Upper lobe of left lung (tissue), 6 donors: Measurements from ENCODE around the gene PDIA6. TPM values are rescaled to one million over a fixed set of nuclear protein-coding genes. Genes with fewer than 3 reads are reported as not detected.

ENCODE experiments used
- ATAC-seq, 2 donors: fragments of 200-7000 bp; cut with Tn5 transposase; one replicate each; pipeline ENCODE4 v1.9.1; 2022; ENCODE audit warnings: mild to moderate bottlenecking in 2 of 2, moderate library complexity in 2 of 2; ENCODE audit not compliant: low FRiP score in 2 of 2
- DNase-seq, 2 donors: peaks; one replicate each; pipeline ENCODE4 v3.0.0-alpha.2; 2019 to 2020
- H3K27ac ChIP-seq, 4 donors: fragments of 200-600 bp; sonication (generic); one replicate each; pipeline ENCODE4 v1.5.1; 2016 to 2019
- H3K27me3 ChIP-seq, 4 donors: fragments of 200-600 bp; sonication (generic); one replicate each; pipeline ENCODE4 v1.5.1; 2017 to 2019
- H3K36me3 ChIP-seq, 4 donors: fragments of 200-600 bp; sonication (generic); one replicate each; pipeline ENCODE4 v1.5.1; 2016 to 2019
- H3K4me1 ChIP-seq, 4 donors: fragments of 200-600 bp; sonication (generic); one replicate each; pipeline ENCODE4 v1.5.1; 2018 to 2019
- H3K4me3 ChIP-seq, 4 donors: fragments of 200-600 bp; sonication (generic); one replicate each; pipeline ENCODE4 v1.5.1; 2017 to 2019; ENCODE audit warnings: mild to moderate bottlenecking in 2 of 4, moderate library complexity in 1 of 4
- H3K9me3 ChIP-seq, 4 donors: fragments of 200-600 bp; sonication (generic); one replicate each; pipeline ENCODE4 v1.5.1; 2018 to 2019
- EP300 ChIP-seq, 4 donors: sonication (generic); formaldehyde crosslinking; IDR thresholded peaks; one replicate each; pipeline ENCODE4 v1.5.1; 2017; ENCODE audit warnings: antibody characterized with exemption in 4 of 4, control low read depth in 2 of 4
- POLR2A ChIP-seq, 4 donors: fragments of 450-650 bp; IDR thresholded peaks; one replicate each; pipeline ENCODE4 v1.5.1; 2016 to 2017; ENCODE audit warnings: antibody characterized with exemption in 4 of 4, mild to moderate bottlenecking in 2 of 4
- POLR2AphosphoS5 ChIP-seq, 2 donors: sonication (generic); formaldehyde crosslinking; IDR thresholded peaks; one replicate each; pipeline ENCODE4 v1.5.1; 2017; ENCODE audit warnings: antibody characterized with exemption in 2 of 2
- WGBS, 2 donors: methylation state at CpG; one replicate each; pipeline ENCODE4 v1.1.5; 2017 to 2018; 5-methylcytosine and 5-hydroxymethylcytosine counted together
- total RNA-seq, 6 donors: library from RNA; depleted of rRNA in 4 of 6; stranded (reverse); fragments of >200 nt in 4 of 6; gene quantifications; one replicate each; pipeline versions ENCODE4 v1.1.0 to v1.2.1, GENCODE V29; 2016 to 2021
- TF ChIP-seq, protein P1 (sequence below), 6 experiments: fragments of 450-650 bp in 4 of 6; fragments of 200-600 bp in 2 of 6; sonication (generic) in 2 of 6; IDR thresholded peaks; one replicate each; pipeline ENCODE4 v1.5.1; 2016 to 2019; ENCODE audit warnings: antibody characterized with exemption in 6 of 6
- donor health status: DM: no; HTN: no; CAD: no; lungs with moderate emphysema.
- donor health status: DM: no; HTN: yes; CAD: no; lungs with severe emphysema.

Gene PDIA6
- total RNA-seq, 6 donors from 2014 or later = 32.5 to 209 (median 122) TPM

DNA sequence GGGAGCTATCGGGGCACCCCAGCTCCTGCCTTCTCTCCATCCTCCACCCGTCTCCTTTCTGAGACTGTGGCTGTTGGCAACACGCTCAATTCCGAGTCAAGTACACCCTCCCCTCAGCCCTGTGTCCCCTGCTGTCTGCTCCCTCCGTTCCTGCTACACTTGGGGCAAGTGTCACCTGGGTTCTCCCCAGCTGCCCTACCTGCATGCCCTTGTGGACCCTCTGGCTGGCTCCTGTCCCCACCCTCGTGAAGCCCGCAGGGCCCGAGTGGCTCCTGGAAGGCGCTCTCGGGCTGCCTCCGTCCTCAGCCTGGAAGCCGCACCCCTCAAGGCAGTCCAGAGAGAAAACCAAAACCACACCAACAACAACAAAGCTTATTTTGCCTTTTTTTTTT, 33.9 kb downstream of the PDIA6 start:
- WGBS, 2 donors = 94 to 96% methylated on average over 12 of the region's 12 CpGs
- ATAC-seq (no peak), DNase-seq (peak in 1 of 2 donors; percentile 54)
- H3K4me3 ChIP-seq = no peak overlapping the region
- no peaks in the 10 kb centered on the region for H3K27me3 ChIP-seq
- peaks cover 5 to 21% (median 14%) of the 10 kb centered on the region in 4 donors for H3K4me1 ChIP-seq
- H3K9me3 ChIP-seq = no peaks in the 10 kb centered on the region
- H3K36me3 ChIP-seq = peaks cover 12 to 60% (median 46%) of the 10 kb centered on the region in 4 donors
- H3K27ac ChIP-seq = no peak overlapping the region
- TF ChIP-seq POLR2A (IDR thresholded peaks at IDR 0.05) (no peak), EP300 (IDR thresholded peaks at IDR 0.05) (no peak), POLR2AphosphoS5 (IDR thresholded peaks at IDR 0.05) (no peak)
- TF ChIP-seq, protein P1, sequence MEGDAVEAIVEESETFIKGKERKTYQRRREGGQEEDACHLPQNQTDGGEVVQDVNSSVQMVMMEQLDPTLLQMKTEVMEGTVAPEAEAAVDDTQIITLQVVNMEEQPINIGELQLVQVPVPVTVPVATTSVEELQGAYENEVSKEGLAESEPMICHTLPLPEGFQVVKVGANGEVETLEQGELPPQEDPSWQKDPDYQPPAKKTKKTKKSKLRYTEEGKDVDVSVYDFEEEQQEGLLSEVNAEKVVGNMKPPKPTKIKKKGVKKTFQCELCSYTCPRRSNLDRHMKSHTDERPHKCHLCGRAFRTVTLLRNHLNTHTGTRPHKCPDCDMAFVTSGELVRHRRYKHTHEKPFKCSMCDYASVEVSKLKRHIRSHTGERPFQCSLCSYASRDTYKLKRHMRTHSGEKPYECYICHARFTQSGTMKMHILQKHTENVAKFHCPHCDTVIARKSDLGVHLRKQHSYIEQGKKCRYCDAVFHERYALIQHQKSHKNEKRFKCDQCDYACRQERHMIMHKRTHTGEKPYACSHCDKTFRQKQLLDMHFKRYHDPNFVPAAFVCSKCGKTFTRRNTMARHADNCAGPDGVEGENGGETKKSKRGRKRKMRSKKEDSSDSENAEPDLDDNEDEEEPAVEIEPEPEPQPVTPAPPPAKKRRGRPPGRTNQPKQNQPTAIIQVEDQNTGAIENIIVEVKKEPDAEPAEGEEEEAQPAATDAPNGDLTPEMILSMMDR (IDR thresholded peaks at IDR 0.05) = no peak

DNA sequence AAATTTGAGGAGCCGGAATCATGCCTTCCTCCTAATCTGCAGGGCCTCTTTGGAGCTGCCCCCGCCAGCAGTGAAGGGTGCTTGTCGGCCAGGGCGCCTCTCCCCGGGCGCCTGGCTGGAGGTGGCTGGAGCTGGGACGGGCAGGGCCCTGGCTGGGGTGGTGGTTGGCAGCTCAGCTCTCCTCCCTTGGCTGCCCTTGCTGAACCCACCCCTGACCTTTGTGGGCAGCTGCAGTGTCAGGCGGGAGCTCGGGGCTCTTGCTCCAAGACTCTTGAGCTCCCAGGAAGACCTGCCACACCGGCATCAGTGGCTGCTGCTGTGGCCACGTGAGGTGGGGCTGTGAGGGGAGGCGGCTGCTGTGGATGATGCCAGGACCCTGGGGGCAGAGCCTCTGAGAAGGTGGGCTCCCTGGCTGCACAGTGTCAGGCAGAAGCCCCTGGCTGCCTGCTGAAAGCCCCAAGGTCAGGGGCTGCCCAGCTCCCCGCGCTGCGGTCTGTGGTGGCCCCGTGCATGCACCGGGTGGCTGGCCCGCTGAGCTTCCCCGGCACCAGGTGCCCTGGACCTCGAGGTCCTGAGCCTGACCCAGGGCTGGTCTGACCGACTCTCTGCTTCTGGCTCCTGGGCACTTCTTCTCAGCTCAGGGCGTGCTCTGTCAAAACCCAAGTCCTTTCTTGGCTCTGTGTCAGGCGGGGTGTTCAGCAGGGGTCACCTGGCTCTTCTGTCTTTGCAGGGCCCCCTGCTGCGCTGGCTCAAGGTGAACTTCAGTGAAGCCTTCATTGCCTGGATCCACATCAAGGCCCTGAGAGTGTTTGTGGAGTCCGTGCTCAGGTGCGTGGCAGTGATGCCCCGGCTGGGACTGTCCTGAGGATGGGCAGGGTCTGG, 34.5 kb downstream of the PDIA6 start:
- ATAC-seq (no peak), DNase-seq (no peak)
- TF ChIP-seq POLR2A (IDR thresholded peaks at IDR 0.05) (no peak), POLR2AphosphoS5 (IDR thresholded peaks at IDR 0.05) (no peak), EP300 (IDR thresholded peaks at IDR 0.05) (no peak)
- TF ChIP-seq, protein P1 (IDR thresholded peaks at IDR 0.05) = no peak
- no peaks in the 10 kb centered on the region for H3K27me3 ChIP-seq
- no peak overlapping the region for H3K27ac ChIP-seq
- no peaks in the 10 kb centered on the region for H3K9me3 ChIP-seq
- peaks cover 5 to 21% (median 14%) of the 10 kb centered on the region in 4 donors for H3K4me1 ChIP-seq
- H3K36me3 ChIP-seq = peaks cover 10 to 54% (median 41%) of the 10 kb centered on the region in 4 donors
- WGBS, 2 donors = 88 to 94% methylated on average over 14 to 25 of the region's 27 CpGs
- H3K4me3 ChIP-seq = no peak overlapping the region

DNA sequence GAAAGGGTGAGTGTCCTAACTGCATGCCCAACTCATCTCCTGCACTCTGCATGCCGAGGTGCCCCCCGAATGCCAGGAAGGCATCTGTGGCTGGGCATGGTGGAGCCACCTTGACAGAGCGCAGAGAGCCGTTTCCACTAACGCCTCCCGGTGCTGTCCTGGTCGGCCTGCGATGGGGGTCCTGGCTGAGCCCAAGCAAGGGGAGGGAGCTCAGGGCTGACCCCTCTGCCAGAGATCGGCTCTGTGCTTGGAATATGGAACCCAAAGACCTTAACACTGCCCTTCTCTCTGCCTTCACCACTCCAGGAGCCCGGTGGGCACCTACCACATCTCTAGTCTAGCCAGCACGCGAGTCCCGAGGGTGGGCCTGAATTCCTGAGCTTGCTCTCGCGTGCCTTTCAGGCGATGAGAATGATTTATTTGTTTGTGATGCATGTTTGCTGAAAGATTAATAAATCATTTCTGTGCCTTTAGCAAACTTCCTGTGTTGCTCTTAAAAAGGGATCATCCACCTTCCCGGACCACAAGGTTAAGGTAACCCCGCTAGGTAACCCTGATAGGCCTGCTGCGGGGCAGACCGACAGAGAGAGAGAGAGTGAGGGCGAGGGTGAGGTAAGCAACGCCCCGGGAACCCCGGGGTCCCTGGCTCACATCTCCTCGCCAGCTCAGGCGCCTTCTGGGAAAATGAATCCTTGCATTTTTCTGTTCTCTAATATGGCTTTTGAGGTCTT, 35.3 kb downstream of the PDIA6 start:
- ATAC-seq = no peak
- WGBS, 2 donors = 92 to 93% methylated on average over 22 to 26 of the region's 26 CpGs
- no peak overlapping the region for H3K27ac ChIP-seq
- DNase-seq = no peak
- H3K36me3 ChIP-seq = peaks cover 10 to 47% (median 35%) of the 10 kb centered on the region in 4 donors
- no peaks in the 10 kb centered on the region for H3K9me3 ChIP-seq
- H3K27me3 ChIP-seq = no peaks in the 10 kb centered on the region
- no peak overlapping the region for H3K4me3 ChIP-seq
- H3K4me1 ChIP-seq = peaks cover 5 to 21% (median 14%) of the 10 kb centered on the region in 4 donors
- no peak for TF ChIP-seq POLR2A (IDR thresholded peaks at IDR 0.05)
- TF ChIP-seq EP300 (IDR thresholded peaks at IDR 0.05) = no peak

DNA sequence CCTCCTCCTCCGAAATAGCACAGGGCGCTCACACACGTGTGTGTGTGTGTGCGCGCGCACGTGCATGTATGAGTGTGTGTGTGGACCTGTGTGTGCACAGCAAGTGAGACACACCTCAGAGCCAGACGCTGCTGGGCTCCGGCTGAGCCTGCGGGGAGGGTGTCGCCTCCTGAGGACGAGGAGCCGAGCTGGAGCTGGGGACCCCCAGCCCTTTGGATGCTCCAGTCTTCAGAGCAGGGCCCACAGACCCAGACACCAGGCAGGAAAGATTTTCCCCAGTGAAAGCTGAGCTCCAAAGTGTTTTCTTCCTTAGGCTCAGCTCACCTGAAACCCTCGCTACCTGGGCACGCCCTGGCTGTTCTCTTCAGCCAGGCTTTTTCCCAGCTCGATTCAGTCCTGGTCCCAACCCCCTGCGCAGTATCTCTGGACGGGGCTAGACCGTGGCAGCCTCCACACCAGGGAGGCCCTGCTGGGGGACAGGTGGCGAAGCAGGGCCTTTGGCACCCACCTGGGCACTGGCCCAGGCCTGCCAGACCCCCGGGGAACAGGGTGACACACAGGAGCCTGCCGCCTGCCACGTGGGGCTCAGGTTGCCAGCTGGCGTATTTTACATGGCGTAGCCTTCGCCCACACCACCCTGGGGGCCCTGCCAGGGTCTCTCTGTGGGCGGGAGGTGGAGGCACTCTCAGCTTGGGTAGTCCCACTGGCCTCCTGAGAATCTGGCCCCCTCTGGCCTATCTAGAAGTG, 36.2 kb downstream of the PDIA6 start:
- DNase-seq (no peak), ATAC-seq (no peak)
- Histone ChIP-seq H3K4me1 (peaks cover 5 to 21% (median 14%) of the 10 kb centered on the region in 4 donors), H3K9me3 (no peaks in the 10 kb centered on the region), H3K27ac (no peak overlapping the region), H3K27me3 (no peaks in the 10 kb centered on the region), H3K36me3 (peaks cover 8 to 38% (median 28%) of the 10 kb centered on the region in 4 donors), H3K4me3 (no peak overlapping the region)
- WGBS, 2 donors = 91 to 94% methylated on average over 18 to 26 of the region's 27 CpGs
- TF ChIP-seq POLR2A (IDR thresholded peaks at IDR 0.05) (no peak), EP300 (IDR thresholded peaks at IDR 0.05) (no peak), POLR2AphosphoS5 (IDR thresholded peaks at IDR 0.05) (no peak)
- TF ChIP-seq, protein P1 (IDR thresholded peaks at IDR 0.05) = no peak
